Stromal cell of bone marrow (primary cell): ENCODE results near the gene RMDN3.

Experiments
- DNase-seq: peaks from one replicate; pipeline ENCODE4 v3.0.0-alpha.2; 2012; ENCODE audit warnings: low read depth

Gene RMDN3

DNA sequence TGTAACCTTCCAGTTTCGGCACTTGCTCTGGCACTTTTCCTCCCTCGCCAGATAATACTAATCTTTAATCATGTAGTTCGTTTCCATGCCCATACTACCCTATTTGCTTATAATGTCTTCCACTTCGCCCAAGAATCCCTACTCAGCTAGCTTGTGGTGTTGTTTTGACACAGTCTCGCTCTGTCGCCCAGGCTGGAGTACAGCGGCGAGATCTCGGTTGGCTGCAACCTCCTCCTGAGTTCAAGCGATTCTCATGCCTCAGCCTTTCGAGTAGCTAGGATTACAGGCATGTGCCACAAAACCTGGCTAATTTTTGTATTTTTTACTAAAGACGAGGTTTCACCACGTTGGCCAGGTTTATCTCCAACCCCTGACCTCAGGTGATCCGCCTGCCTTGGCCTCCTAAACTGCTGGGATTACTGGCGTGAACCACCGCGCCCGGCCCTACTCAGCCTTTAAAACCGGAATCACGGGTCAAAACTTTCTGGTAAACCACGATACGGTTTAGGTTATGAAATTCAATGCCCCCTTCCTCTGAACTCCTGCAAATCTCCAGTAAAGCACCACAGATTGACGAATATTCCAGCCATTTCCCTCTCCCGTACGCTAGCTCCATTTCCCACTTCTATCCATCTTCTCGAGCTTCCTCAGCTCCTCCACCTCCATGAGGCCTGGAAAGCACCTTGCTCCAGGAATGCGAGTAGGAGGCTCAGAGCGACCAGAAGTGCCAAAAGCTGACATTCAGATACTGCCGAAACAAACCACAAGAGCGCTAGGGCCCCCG is 61.0 kb downstream of the RMDN3 start:
- no peak for DNase-seq

DNA sequence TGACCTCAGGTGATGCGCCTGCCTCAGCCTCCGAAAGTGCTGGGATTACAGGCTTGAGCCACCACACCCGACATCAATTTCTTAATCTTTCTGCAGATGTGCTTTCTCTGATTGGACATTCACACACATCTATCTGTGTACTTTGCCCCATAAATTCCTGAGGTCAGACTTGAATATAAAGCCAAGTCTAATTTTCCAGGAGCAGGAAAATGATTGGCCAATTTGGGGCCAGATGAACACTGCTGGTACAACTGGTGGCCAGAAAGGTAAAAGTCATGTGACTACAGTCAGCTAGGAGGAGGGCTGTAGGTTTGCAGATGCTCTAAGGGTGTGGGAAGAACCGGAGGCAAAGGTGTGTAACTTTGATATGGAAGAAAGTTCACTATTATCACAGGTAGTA is 63.3 kb downstream of the RMDN3 start:
- DNase-seq: no peak

GRCh38 chr15:40688932-40689799 is 65.9 kb downstream of the RMDN3 start:
- DNase-seq: no peak
